ENCODE measurements around the gene ZNF573. TPM values are rescaled to one million over a fixed set of nuclear protein-coding genes. Genes with fewer than 3 reads are reported as not detected.

Gene ZNF573
- total RNA-seq, 1 experiment from 2014 or later, result 17.5 TPM

GRCh38 chr19:37778613-37779126 lies 716 bp downstream of the ZNF573 start:
- Histone ChIP-seq H3K9me3 (ENCODE audit: control insufficient read depth, low read depth, low read length) (no peaks in the 10 kb centered on the region), H3K9ac (ENCODE audit: extremely low read depth, insufficient read length, low read length) (peak overlapping the region; percentile 18), H3K23ac (ENCODE audit: insufficient read length, low read depth, low read length) (no peak overlapping the region), H2BK15ac (ENCODE audit: low read depth, low read length) (no peak overlapping the region), H3T11ph (ENCODE audit: low read length) (no peak overlapping the region), H3K27me3 (ENCODE audit: insufficient read depth, low read length) (no peaks in the 10 kb centered on the region), H3K4me1 (ENCODE audit: insufficient read depth, low read length) (no peaks in the 10 kb centered on the region), H2AFZ (ENCODE audit: low read length) (no peak overlapping the region), H4K20me1 (ENCODE audit: control insufficient read depth, insufficient read depth, insufficient read length) (no peaks in the 10 kb centered on the region), H2BK12ac (ENCODE audit: insufficient read length, low read depth, low read length) (no peak overlapping the region), H2BK5ac (ENCODE audit: insufficient read length, low read length) (no peak overlapping the region), H4K8ac (replicated peaks; ENCODE audit: insufficient read length, low read depth, low read length) (no peak overlapping the region), H3K79me1 (ENCODE audit: insufficient read depth, low read depth, low read length, poor library complexity, severe bottlenecking) (no peaks in the 10 kb centered on the region), H3K18ac (ENCODE audit: insufficient read length, low read depth, low read length) (peak overlapping the region; percentile 8), H3K4ac (ENCODE audit: low read depth, low read length) (no peak overlapping the region), H3K4me2 (ENCODE audit: insufficient read depth, insufficient read length, low read length) (peak overlapping the region; percentile 97), H4K91ac (ENCODE audit: insufficient read length, low read depth, low read length) (no peak overlapping the region), H3K27ac (ENCODE audit: insufficient read length, low read depth, low read length) (no peak overlapping the region), H4K5ac (ENCODE audit: insufficient read length, low read depth, low read length) (no peak overlapping the region), H3K79me2 (ENCODE audit: insufficient read depth, low read length) (no peaks in the 10 kb centered on the region), H3K23me2 (ENCODE audit: insufficient read length, low read depth, low read length, poor library complexity, severe bottlenecking) (peaks cover 5% of the 10 kb centered on the region), H2AK5ac (ENCODE audit: insufficient read length, low read length) (no peak overlapping the region), H2BK20ac (ENCODE audit: low read depth, low read length, poor library complexity, severe bottlenecking) (no peak overlapping the region), H2BK120ac (ENCODE audit: low read depth, low read length, poor library complexity, severe bottlenecking) (no peak overlapping the region), H3K56ac (ENCODE audit: insufficient read length, low read depth, low read length) (no peak overlapping the region), H3K14ac (ENCODE audit: insufficient read depth, low read length) (no peak overlapping the region)
- peaks cover 3 to 11% (median 4%) of the 10 kb centered on the region in 3 experiments; a peak in 5 of 7 replicates for H3K36me3 Mint-ChIP-seq (ENCODE audit: insufficient read depth in 1 of 3, low read depth in 3 of 3)
- no peak for DNase-seq
- no CpG with 5 or more reads among the region's 7 CpGs for WGBS (ENCODE audit: extremely low coverage, insufficient read length, low lambda C conversion rate)
- H3K9me3 Mint-ChIP-seq, result peaks cover 3 to 13% of the 10 kb centered on the region in 2 experiments; a peak in 4 of 5 replicates
- H3K27ac Mint-ChIP-seq, result peak overlapping the region in 2 of 3 experiments; percentile 99; a peak in 4 of 7 replicates
- TF ChIP-seq, protein P1, sequence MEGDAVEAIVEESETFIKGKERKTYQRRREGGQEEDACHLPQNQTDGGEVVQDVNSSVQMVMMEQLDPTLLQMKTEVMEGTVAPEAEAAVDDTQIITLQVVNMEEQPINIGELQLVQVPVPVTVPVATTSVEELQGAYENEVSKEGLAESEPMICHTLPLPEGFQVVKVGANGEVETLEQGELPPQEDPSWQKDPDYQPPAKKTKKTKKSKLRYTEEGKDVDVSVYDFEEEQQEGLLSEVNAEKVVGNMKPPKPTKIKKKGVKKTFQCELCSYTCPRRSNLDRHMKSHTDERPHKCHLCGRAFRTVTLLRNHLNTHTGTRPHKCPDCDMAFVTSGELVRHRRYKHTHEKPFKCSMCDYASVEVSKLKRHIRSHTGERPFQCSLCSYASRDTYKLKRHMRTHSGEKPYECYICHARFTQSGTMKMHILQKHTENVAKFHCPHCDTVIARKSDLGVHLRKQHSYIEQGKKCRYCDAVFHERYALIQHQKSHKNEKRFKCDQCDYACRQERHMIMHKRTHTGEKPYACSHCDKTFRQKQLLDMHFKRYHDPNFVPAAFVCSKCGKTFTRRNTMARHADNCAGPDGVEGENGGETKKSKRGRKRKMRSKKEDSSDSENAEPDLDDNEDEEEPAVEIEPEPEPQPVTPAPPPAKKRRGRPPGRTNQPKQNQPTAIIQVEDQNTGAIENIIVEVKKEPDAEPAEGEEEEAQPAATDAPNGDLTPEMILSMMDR (conservative IDR thresholded peaks at IDR 0.05), result no peak
- H3K4me1 Mint-ChIP-seq, result peaks cover 2 to 10% of the 10 kb centered on the region in 2 experiments; a peak in 3 of 4 replicates
- no peaks in the 10 kb centered on the region for H3K27me3 Mint-ChIP-seq (ENCODE audit: low read depth)
- peak overlapping the region; percentile 90 to 92 for H3K4me3 Mint-ChIP-seq

All from H9 (cell line).